GM20431 (cell line): ENCODE measurements around the gene SYT8.
"Not testable (repeated sequence)": the region's sequence is repeated elsewhere in the genome, so short reads cannot be mapped to it uniquely, and the experiment has no call there.

Experiments used
- in situ Hi-C: fragments of 300-500 bp; cut with MseI, MboI; formaldehyde crosslinking; loops from one replicate; pipeline ENCODE4 v1.15.0; 2020; ENCODE audit warnings: low sequenced_read_pairs; ENCODE audit not compliant: unreplicated experiment

The SYT8 gene, protein sequence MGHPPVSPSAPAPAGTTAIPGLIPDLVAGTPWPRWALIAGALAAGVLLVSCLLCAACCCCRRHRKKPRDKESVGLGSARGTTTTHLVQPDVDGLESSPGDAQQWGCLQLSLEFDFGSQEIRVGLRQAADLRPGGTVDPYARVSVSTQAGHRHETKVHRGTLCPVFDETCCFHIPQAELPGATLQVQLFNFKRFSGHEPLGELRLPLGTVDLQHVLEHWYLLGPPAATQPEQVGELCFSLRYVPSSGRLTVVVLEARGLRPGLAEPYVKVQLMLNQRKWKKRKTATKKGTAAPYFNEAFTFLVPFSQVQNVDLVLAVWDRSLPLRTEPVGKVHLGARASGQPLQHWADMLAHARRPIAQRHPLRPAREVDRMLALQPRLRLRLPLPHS

DNA sequence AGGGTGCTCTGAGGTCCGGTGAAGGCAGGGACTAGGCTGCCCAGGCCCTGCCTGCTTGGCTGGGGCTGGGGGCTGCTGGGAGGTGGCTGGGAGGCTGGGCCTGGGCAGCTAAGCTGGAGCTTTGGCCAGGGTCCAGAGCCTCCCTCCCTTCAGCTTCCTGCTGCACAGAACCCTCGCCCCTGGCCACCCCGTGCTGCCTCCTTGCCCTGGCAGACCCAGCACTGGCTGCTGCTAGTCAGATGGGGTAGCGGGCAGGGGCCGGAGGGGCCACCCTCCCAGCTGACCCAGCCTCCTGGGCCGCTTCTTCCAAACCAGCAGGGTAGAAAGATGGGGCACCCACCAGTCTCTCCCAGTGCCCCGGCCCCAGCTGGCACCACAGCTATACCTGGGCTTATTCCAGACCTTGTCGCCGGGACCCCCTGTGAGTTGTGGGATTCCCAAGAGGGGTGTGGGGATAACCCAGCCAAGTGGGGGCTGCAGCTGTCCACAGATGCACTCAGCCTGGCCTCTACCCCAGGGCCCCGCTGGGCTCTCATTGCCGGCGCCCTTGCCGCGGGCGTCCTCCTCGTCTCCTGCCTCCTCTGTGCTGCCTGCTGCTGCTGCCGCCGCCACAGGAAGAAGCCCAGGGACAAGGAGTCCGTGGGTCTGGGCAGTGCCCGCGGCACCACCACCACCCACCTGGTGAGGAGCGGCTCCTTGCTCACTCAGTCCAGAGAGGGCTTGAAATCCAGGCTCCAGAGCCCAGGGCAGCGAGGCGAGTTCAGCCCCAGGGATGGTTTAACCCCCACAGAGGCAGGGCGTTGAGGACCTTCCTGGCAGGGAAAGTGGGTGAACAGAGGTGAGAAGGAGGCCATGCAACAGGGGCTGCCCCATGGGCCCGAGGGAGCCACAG, at the start of gene SYT8:
Gene SYT8 (plus strand): TSS at position 212 of the 892 bp plus-strand sequence. CDS start 116 bp downstream, at position 328.
- in situ Hi-C loops = no loop called here

DNA sequence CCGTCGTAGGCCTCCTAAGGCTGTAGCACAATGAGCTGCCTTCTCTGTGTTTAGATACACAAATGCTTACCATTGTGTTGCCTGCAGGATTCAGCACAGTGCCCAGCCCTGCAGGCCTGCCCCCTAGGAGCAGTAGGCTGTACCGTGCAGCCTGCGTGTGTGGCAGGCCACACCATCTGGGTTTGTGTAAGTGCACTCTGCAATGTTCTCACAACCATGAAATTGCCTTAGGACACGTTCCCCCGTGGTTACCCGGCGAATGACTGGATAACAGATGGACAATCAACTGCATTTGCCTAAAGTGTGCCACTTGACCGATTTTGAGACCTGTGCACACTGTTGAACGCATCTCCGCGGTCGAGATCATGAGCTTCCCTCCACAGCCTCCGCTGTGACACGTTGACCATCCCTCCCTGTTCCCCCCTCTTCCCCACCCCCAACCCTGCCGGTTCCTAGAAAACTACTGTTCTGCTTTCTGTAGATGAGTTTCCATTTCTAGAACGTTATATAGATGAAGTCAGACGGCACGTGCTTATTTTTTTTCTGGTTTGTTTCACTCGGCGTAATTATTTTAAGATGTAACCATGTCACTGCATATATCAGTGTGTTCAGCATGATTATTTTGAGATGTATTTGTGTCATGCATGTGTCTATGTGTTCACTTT, 48.9 kb upstream of the SYT8 start:
- in situ Hi-C loops = no loop called here

DNA sequence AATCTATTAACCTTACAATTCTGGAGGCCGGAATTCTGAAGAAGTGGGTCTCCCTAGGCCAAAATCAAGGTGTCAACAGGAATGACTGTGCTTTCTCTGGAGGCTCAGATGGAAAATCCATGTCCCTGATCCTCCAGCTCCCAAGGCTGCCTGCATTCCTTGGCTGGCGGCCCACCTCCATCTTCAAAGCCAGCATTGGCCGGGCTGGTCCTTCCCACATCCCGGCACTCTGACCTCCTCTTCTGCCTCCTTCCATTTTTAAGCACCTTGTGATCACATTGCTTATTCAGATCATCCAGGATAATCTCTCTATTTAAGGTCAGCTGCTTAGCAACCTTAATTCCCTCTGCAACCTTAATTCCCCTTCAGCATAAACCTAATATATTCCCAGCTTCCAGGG, 48.3 kb upstream of the SYT8 start:
- in situ Hi-C loops = no loop called here

DNA sequence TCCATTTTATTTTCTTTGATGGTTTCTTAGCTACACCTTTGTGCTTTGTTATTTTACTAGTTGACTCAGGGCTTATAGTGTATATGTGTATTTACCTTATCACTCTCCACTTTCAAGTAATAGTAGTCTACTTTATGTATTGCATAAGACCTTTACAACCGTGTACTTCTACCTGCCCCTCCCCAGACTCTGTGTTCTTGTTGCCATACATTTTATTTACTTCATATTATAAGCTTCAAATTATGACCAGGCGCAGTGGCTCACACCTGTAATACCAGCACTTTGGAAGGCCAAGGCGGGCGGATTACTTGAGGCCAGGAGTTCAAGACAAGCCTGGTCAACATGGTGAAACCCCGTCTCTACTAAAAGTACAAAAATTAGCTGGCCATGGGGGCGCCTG, 42.9 kb upstream of the SYT8 start:
- in situ Hi-C loops = no loop called here

DNA sequence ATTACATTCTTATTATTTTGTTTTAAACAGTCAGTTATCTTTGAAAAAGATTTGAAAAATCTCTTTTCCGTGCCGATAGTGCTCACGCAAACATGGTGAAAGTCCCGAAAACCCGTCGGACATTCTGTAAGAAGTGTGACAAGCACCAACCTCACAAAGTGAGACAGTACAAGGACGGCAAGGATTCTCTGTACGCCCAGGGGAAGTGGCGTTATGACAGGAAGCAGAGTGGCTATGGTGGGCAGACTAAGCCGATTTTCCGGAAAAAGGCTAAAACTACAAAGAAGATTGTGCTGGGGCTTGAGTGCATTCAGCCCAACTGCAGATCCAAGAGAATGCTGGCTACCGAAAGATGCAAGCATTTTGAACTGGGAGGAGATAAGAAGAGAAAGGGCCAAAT, 42.3 kb upstream of the SYT8 start:
- in situ Hi-C loops = no loop called here

DNA sequence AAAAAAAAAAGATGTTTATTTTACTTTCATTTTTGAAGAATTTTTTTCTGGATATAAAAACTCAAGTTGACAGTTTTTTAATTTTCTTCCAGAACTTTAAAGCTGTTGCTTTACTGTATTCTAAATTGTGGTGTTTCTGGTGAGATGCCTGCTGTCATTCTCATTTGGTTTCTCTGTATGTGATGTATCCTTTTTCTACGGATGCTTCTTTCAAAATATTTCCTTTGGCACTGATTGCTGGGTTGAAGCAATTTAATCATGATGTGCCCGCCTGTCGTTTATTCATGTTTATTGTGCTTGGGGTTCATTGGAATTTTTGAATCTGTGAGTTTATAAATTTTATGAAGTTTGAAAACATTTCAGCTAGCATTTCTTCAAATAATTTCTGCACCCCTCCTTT, 41.7 kb upstream of the SYT8 start:
- in situ Hi-C loops = no loop called here

DNA sequence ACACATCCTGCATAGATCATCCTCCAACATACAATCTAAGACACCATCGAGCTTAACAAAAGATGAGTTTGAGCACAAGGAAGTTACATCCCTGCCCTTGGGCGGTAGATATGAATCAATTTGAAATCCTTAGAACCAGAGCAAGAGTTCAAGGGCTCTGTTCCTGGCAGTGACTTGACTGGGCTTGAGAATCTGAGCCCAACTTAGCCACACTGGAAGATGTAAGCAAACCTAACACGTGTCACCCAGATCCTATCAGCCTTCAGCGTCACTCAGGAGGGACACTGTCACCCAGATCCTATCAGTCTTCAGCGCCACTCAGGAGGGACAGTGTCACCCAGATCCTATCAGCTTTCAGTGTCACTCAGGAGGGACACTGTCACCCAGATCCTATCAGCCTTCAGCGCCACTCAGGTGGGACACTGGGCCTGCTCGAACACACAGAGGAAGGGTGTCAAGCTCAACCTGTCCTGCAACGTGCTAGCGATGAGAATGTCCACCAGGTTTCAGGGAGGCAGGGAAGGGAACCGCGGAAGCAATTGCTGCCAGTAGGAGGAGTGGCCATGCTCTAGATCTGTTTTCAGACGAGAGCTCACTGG, 38.3 kb upstream of the SYT8 start:
- in situ Hi-C loops = no loop called here

DNA sequence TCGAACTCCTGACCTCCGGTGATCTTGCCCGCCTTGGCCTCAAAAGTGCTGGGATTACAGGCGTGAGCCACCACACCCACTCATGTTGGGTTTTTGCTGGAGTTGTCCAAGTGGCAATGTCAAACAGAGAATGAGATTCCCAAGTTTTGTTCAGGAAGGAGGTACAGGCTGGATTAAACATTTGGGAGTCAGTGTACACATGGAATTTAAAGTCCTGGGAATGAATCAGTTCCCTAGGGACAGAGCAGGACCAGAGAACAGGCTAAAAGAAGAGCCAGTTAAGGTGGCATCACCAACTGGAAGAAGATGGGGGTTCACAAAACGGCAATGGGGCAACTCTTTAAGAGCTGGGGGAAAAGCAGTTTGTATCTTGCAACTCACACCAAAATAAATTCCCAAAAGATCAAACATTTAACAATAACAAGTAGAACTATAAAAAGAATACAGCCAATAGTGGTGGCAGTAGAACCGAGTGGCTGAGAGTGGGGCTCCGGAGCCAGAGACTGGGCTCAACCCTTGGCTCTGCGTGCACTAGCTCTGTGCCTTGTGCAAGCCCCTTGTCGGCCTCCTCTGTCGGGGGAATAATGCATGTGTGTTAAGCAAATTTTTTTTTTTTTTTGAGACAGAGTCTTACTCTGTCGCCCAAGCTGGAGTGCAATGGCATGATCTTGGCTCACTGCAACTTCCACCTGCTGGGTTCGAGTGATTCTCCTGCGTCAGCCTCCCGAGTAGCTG, 37.2 kb upstream of the SYT8 start:
- in situ Hi-C loops = no loop called here

DNA sequence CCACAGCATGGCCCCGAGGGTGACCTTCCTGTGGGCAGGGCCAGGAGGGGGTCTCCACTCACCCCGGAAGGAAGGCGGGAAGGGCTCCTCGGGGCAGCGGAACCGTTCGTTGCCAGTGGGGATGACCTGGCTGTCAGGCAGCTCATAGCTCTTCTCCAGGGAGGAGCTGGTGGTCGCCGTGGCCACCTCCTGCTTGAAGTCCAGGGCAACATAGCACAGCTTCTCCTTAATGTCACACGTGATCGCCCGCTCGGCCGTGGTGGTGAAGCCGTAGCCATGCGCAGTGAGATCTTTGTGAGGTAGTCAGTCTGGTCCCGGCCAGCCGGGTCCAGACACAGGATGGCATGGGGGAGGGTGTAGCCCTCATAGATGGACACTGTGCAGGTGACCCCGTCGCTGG, 31.5 kb upstream of the SYT8 start:
- in situ Hi-C loops = no loop called here

DNA sequence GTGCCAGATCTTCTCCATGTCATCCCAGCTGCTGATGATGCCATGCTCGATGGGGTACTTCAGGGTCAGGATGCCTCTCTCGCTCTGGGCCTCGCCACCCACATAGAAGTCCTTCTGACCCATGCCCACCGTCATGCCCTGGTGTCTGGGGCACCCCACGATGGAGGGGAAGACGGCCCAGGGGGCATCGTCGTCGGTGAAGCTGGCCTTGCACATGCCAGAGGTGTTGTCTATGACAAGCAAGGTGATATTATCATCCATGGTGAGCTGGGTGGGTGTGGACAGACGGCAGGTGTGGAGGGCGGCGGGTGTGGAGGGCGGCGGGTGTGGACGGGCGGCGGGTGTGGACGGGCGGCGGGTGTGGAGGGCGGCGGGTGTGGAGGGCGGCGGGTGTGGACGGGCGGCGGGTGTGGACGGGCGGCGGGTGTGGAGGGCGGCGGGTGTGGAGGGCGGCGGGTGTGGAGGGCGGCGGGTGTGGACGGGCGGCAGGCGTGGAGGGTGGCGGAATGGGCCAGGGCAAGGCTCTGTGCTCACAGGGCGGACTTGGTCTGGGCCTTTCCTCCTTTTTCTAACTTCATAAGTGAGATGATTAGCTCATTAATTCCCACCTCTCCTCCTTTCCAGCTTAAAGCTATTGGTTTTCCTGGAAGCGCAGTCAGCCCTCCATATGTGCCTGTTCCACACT, 30.8 kb upstream of the SYT8 start:
- in situ Hi-C loops = not testable (repeated sequence)

DNA sequence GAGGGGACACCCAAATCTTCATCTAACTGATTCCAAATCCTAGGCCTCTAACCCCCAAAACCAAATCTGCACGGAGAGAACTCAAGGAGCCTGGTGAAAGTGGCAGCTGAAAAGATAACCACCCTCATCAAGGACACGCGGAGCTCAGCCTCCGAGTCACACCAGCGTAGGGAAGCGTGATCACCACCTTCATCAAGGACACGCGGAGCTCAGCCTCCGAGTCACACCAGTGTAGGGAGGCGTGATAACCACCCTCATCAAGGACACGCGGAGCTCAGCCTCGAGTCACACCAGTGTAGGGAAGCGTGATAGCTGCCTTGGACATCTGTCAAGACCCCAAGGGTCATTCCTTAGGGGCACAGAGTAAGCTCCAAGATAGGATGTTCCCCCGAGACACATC, 29.3 kb upstream of the SYT8 start:
- in situ Hi-C loops = no loop called here

DNA sequence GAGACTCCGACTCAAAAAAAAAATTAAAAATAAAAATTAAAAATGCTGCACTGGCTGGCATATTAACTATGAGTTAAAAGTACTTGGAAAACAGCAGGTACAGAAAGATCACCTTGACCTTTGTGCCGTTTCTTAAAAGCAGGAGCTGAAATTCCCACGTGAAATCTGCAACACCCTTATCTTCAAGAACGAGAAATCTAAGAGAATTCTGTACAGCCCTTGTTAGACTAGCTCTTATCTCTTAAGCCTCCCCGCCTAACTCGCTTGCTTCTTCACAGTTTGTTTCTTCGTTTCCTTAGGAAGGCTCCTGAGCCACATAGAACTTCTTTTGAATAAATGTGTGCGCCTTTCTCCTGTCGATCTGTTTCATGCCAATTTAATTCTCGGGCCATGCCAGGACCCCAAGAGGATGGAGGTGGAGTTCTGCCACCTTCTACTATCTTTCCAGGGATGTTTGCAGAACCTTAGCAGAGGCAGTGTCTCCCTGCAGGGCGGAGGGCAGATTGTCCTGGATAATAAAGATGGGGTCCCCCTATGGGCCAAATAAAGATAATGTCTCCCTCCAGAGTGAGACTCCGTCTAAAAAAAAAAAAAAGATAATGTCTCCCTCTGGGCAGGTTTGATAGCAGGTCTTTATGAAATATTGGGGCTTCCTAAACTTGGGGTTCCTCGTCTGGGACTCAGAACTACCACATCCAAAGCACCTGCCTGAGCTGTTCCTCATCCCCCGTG, 27.4 kb upstream of the SYT8 start:
- in situ Hi-C loops = no loop called here

DNA sequence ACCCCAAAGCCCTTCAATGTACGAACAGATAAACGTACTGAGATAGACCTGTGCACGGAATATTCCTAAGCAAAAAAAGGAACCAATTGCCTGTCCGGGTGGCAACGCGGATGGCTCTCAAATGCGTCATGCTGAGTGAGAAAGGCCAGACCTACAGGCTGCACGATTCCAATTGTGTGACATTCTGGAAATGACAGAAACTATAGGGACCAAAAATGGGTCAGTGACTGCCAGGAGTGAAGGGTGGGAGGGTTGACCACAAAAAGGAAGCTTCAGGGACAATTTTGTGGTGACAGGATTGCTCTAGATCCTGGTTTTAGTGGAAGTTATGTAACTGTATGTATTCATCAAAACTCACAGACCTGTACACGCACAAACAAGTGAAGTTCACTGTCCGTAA, 24.0 kb upstream of the SYT8 start:
- in situ Hi-C loops = loop anchor here (10.0 kb wide), 1 partner anchor 116 kb away; the partner anchor contains the start of gene KRTAP5-6

DNA sequence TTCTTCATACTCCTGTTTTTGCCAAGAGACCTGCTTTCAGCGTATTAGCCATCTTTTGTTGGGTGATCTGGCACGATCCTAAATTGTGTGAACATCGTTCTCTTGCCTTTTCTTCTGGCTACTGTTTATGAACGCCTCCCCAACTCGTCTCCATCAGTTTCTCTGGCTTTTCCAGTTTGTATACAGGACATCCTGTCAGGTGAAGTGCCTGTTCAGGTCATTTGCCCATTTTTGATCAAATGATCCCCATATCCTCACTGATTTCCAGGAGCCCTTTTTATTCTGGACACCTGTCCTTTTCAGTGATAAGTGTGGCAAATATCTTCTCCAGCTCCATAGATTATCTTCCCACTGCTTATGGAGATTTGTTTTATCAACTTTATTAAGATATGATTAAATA, 22.5 kb upstream of the SYT8 start:
- in situ Hi-C loops = loop anchor here (10.0 kb wide), 1 partner anchor 117 kb away; the partner anchor contains the start of gene KRTAP5-6

DNA sequence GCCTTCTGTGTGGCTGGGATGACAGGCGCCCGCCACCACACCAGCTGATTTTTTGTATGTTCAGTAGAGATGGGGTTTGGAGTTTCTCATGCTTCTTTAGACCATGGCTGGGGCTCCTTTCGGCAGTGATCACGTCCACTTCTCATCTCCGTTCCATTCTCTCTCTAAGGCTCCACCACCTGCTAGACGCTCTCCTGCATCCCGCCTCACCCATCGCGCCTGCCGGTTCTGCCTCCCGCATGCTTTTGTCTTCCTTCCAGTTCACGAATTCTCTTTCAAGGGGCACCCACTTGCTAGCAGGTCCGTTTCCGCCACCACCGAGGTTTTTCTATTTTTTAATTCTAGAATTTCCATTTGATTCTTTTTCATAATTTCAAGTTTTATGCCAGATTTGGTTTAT, 22.0 kb upstream of the SYT8 start:
- in situ Hi-C loops = loop anchor here (10.0 kb wide), 1 partner anchor 118 kb away; the partner anchor contains the start of gene KRTAP5-6

DNA sequence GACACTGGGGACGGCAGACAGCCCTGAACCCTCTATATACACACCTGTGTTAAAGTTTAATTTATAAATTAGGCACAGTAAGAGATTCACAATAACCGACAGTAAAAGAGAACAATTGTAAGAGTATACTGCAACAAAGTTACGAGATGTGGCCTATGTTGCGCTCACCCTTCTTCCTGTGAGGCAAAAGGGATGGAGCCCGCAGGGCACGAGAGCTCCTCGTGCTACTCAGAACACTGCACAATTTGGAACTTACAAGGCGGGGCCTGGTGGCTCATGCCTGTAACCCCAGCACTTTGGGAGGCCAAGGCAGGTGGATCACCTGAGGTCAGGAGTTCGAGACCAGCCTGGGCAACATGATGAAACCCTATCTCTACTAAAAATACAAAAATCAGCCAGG, 21.4 kb upstream of the SYT8 start:
- in situ Hi-C loops = loop anchor here (10.0 kb wide), 1 partner anchor 119 kb away; the partner anchor contains the start of gene KRTAP5-6

DNA sequence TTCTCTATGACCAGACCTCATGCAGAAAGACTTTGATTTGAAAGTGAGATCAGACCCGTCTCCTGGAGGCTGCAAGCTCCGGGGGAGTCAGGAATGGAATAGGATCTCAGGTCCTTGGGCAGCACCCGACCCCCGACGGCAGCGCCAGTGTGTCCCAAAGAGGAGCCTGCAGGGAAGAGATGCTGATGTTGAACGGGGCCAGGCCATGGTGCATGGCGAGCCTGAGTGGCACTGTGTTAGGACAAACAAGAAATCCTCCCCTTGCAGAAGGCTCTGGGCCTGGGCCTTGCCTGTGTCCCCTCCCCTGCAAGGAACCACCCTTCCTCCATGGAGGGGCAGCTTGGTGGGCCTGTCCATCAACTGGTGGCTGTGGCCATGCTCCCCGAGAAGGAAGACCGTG, 20.1 kb upstream of the SYT8 start:
- in situ Hi-C loops = loop anchor here (10.0 kb wide), 1 partner anchor 120 kb away; the partner anchor contains the start of gene KRTAP5-6

DNA sequence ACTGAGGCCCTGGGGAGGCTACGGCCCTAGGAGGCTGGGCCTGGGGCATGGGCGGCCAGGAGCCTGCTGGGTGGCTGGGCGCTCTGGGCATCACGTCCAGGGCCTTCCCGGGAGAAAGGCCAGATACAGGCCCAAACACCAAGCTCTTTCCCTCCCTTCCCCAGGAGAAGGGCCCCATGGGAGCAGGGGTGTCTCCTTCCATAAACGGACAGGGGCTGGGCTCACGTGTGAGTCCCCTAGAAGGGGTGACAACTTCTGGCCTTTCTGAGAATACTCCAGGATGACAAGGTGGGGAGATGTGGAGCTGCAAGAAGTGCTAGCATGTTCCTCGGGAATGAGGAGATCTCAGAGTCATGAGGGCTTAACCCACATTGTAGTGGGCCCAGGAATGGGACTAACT, 19.5 kb upstream of the SYT8 start:
- in situ Hi-C loops = loop anchor here (10.0 kb wide), 1 partner anchor 121 kb away; the partner anchor contains the start of gene KRTAP5-6
